ENCODE results near the gene SMG7.

The SMG7 gene

GRCh38 chr1:183512450-183512849 lies 40.2 kb downstream of the SMG7 start:
- no peak for DNase-seq (ENCODE audit: low read depth in 2 of 2)

- no peak for DNase-seq (ENCODE audit: low read depth in 2 of 2)
Measured at GRCh38 chr1:183514235-183514634, 41.9 kb downstream of the SMG7 start.

- no peak for DNase-seq (ENCODE audit: low read depth in 2 of 2)
Measured at GRCh38 chr1:183515002-183515689, 42.8 kb downstream of the SMG7 start.

GRCh38 chr1:183516725-183517124 lies 44.4 kb downstream of the SMG7 start:
- no peak for DNase-seq (ENCODE audit: low read depth in 2 of 2)

- DNase-seq (ENCODE audit: low read depth in 2 of 2): no peak
Measured at GRCh38 chr1:183517401-183517800, 45.1 kb downstream of the SMG7 start.

- no peak for DNase-seq (ENCODE audit: low read depth in 2 of 2)
Measured at GRCh38 chr1:183520379-183520778, 48.1 kb downstream of the SMG7 start.

- no peak for DNase-seq (ENCODE audit: low read depth in 2 of 2)
Measured at GRCh38 chr1:183522104-183522503, 49.8 kb downstream of the SMG7 start.

- DNase-seq (ENCODE audit: low read depth in 2 of 2): no peak
Measured at GRCh38 chr1:183528577-183528976, 56.3 kb downstream of the SMG7 start.

GRCh38 chr1:183533617-183534174 lies 61.4 kb downstream of the SMG7 start:
- no peak for DNase-seq (ENCODE audit: low read depth in 2 of 2)

GRCh38 chr1:183537405-183537804 lies 65.1 kb downstream of the SMG7 start:
- DNase-seq (ENCODE audit: low read depth in 2 of 2): no peak

GRCh38 chr1:183543619-183544204 lies 71.4 kb downstream of the SMG7 start:
- DNase-seq (ENCODE audit: low read depth in 2 of 2): no peak

- DNase-seq (ENCODE audit: low read depth in 2 of 2): no peak
Measured at GRCh38 chr1:183544598-183545297, 72.4 kb downstream of the SMG7 start.

GRCh38 chr1:183546427-183546826 lies 74.1 kb downstream of the SMG7 start:
- DNase-seq (ENCODE audit: low read depth in 2 of 2): no peak

GRCh38 chr1:183548116-183548515 lies 75.8 kb downstream of the SMG7 start:
- no peak for DNase-seq (ENCODE audit: low read depth in 2 of 2)

GRCh38 chr1:183550915-183551314 lies 78.6 kb downstream of the SMG7 start:
- DNase-seq (ENCODE audit: low read depth in 2 of 2): no peak

- no peak for DNase-seq (ENCODE audit: low read depth in 2 of 2)
Measured at GRCh38 chr1:183551924-183552323, 79.6 kb downstream of the SMG7 start.

GRCh38 chr1:183552441-183552840 lies 80.1 kb downstream of the SMG7 start:
- no peak for DNase-seq (ENCODE audit: low read depth in 2 of 2)

GRCh38 chr1:183552891-183553290 lies 80.6 kb downstream of the SMG7 start:
- no peak for DNase-seq (ENCODE audit: low read depth in 2 of 2)

- DNase-seq (ENCODE audit: low read depth in 2 of 2): no peak
Measured at GRCh38 chr1:183553331-183553730, 81.0 kb downstream of the SMG7 start.

GRCh38 chr1:183553764-183554163 lies 81.5 kb downstream of the SMG7 start:
- DNase-seq (ENCODE audit: low read depth in 2 of 2): no peak

GRCh38 chr1:183554577-183554976 lies 82.3 kb downstream of the SMG7 start:
- DNase-seq (ENCODE audit: low read depth in 2 of 2): no peak

- no peak for DNase-seq (ENCODE audit: low read depth in 2 of 2)
Measured at GRCh38 chr1:183559061-183559460, 86.8 kb downstream of the SMG7 start.

- DNase-seq (ENCODE audit: low read depth in 2 of 2): no peak
Measured at GRCh38 chr1:183562701-183563100, 90.4 kb downstream of the SMG7 start.

All from activated CD8-positive, alpha-beta memory T cell treated with anti-CD3 and anti-CD28 coated beads for 4 hours (primary cell).